Naive thymus-derived CD8-positive, alpha-beta T cell (primary cell): ENCODE results near the gene AFAP1. TPM values are rescaled to one million over a fixed set of nuclear protein-coding genes. Genes with fewer than 3 reads are reported as not detected.

ENCODE experiments used
- ATAC-seq, 2 donors: fragments of 150-1000 bp; cut with Tn5 transposase in 1 of 2; sonication (Bioruptor Pico), chemical (Tn5 transposase) in 1 of 2; 1 replicate in 1 of 2; 2 replicates in 1 of 2; pipeline ENCODE4 v1.10.0; 2021; ENCODE audit warnings: mild to moderate bottlenecking in 2 of 2, moderate library complexity in 2 of 2
- POLR2A ChIA-PET: fragments of 350-600 bp; sonication (Branson Sonifier 250); formaldehyde crosslinking; loops from one replicate; lab custom pipeline; 2021; ENCODE audit warnings: antibody characterized with exemption; lab: Charles Lee
- DNase-seq, 10 donors: peaks; one replicate each; pipeline versions ENCODE4 v3.0.0 to v3.0.0-alpha.2; 2020 to 2022
- H3K27ac Mint-ChIP-seq, 10 donors: one replicate each; pipeline ENCODE4 v1.8.0; 2020 to 2022; ENCODE audit warnings: mild to moderate bottlenecking in 10 of 10, mixed read lengths in 10 of 10, moderate library complexity in 4 of 10, inconsistent platforms in 1 of 10
- H3K27me3 Mint-ChIP-seq, 5 donors: one replicate each; pipeline ENCODE4 v1.8.0; 2021 to 2022; ENCODE audit warnings: mixed read lengths in 5 of 5
- H3K36me3 Mint-ChIP-seq, 3 donors: one replicate each; pipeline ENCODE4 v1.8.0; 2020 to 2022; ENCODE audit warnings: mixed read lengths in 3 of 3, mild to moderate bottlenecking in 2 of 3, inconsistent platforms in 1 of 3
- H3K4me1 Mint-ChIP-seq, 4 donors: one replicate each; pipeline ENCODE4 v1.8.0; 2021 to 2022; ENCODE audit warnings: mixed read lengths in 4 of 4
- H3K4me3 Mint-ChIP-seq, 10 donors: one replicate each; pipeline ENCODE4 v1.8.0; 2020 to 2022; ENCODE audit warnings: mild to moderate bottlenecking in 10 of 10, mixed read lengths in 10 of 10, moderate library complexity in 6 of 10, inconsistent platforms in 1 of 10
- H3K9me3 Mint-ChIP-seq, 9 donors: one replicate each; pipeline ENCODE4 v1.8.0; 2020 to 2022; ENCODE audit warnings: mixed read lengths in 9 of 9, mild to moderate bottlenecking in 3 of 9, inconsistent platforms in 1 of 9, moderate library complexity in 1 of 9
- polyA plus RNA-seq, 3 donors: library from polyadenylated mRNA; unstranded; fragments of 300-500 nt; fragmentation: Illumina TruSeq; gene quantifications; one replicate each; pipeline ENCODE4 v1.2.3, GENCODE V29; 2021
- total RNA-seq, 8 experiments: library from RNA in 2 of 8; stranded (reverse) in 2 of 8; gene quantifications; one replicate each; pipeline ENCODE4 v1.2.3 and lab custom pipeline; 2021 to 2026

AFAP1 gene
- total and polyA plus RNA-seq, 5 experiments from 2014 or later, result 0.90 to 7.6 (median 3.3) TPM

DNA sequence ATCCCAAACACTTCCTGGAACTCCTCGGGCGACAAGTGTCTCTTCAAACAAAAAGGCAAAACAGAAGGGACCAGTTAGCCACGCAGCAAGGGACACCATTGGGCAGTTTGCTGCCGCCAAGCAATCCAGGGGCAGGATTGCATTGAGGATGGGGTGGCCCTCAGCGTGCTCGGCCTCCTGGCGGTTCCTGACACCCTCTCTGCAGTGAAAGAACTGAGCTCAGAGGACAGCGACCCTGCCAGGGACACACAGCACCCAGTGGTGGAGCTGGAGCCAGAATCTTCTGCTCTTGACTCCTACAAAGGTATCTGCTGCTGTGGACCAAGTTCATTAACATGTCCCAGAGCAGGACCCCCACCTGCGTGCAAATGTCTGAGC, 27.4 kb upstream of the AFAP1 start:
- peaks cover 19 to 52% (median 41%) of the 10 kb centered on the region in 4 donors for H3K4me1 Mint-ChIP-seq
- no peak overlapping the region for H3K4me3 Mint-ChIP-seq
- peak in 1 of 10 donors; percentile 50 for DNase-seq
- H3K27ac Mint-ChIP-seq, result peak overlapping the region in 4 of 10 donors; percentile 8 to 75 (median 39)
- H3K36me3 Mint-ChIP-seq, result no peaks in the 10 kb centered on the region
- ATAC-seq, result no peak
- POLR2A ChIA-PET, result no interaction called here
- no peaks in the 10 kb centered on the region for H3K9me3 Mint-ChIP-seq
- peaks cover 0 to 2% (median 0%) of the 10 kb centered on the region in 5 donors for H3K27me3 Mint-ChIP-seq

DNA sequence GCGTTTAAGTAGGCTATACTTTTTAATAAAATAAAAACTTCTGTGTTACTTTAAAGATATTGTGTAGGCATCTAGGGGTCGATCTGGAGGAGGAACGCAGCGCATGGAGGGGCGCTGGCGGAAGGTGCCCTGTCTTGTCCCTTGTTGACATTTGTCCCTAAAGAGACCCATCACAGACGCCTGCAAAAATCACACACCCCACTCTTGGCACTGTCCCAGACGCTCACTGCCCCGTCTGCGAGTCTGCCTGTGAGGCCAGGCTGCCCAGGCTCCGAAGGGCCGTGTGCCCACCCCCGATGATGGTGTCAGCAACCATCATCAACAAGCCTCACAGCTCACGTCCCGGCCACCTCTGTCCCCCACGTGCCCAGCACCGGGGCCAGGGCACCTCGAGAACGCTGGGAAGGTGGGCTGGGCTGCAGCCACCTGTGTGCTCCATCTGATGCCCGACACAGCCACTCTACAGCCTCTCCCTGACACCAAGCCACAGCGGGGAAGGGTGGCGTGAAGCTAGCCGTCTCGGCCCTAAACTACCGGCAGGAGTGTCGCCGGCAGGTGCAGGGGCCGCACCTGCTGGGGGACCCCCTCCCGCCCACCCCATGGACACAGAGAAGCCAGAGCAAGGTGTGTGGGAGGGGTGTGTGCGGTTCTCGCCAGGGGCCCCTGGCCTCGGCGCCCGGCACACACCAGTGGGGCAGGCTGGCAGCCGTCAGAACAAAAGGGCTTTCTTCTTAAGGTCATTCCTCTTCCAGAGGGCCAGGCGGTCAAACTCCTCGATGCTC, 26.8 kb upstream of the AFAP1 start:
- H3K4me1 Mint-ChIP-seq, result peaks cover 19 to 50% (median 38%) of the 10 kb centered on the region in 4 donors
- H3K27me3 Mint-ChIP-seq, result peaks cover 0 to 2% (median 0%) of the 10 kb centered on the region in 5 donors
- no peaks in the 10 kb centered on the region for H3K9me3 Mint-ChIP-seq
- H3K27ac Mint-ChIP-seq, result peak overlapping the region in 2 of 10 donors; percentile 24 to 69
- POLR2A ChIA-PET, result no interaction called here
- ATAC-seq, result no peak
- H3K36me3 Mint-ChIP-seq, result no peaks in the 10 kb centered on the region
- DNase-seq, result peak in 1 of 10 donors; percentile 53
- no peak overlapping the region for H3K4me3 Mint-ChIP-seq

DNA sequence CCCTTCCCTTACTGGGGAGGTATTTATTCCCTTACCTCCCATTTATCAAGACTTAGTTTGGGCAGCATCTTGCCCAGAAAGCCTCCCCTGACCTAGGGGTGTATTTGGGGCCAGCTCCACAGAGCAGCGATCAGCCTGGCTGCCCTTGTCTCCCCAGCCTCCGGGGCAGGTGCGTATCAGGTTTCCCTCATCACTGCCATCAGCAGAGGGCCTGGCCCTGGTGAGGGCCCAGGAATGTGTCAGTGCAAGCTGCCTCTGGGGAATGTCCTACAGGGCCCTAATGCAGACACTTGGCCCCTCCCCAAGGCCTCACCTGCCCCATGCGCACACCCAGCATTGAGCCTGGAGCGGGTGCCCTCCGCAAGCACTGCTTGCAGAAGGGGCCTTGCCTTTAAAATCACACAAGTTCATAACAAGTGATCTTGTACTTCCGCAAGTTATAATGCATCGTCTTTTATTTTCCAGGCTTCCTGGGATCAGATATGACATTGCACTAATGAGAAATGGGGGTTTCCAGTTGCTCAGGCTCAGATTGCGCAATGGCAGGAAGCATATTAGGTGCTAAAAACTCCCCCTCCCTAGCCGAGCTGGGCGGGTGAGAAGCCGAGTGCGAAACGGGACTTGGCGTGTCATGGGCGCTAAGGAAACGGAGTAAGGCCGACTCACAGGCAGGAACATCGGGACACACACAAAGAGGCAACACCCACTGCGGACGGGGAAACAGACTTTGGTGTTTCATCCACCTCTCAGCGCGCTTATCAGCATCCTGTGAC, 25.4 kb upstream of the AFAP1 start:
- POLR2A ChIA-PET, result no interaction called here
- peak overlapping the region in 5 of 10 donors; percentile 64 to 90 (median 69) for H3K27ac Mint-ChIP-seq
- no peaks in the 10 kb centered on the region for H3K9me3 Mint-ChIP-seq
- DNase-seq, result peak in 1 of 10 donors; percentile 42
- H3K27me3 Mint-ChIP-seq, result peaks cover 0 to 2% (median 0%) of the 10 kb centered on the region in 5 donors
- H3K4me3 Mint-ChIP-seq, result peak overlapping the region in 2 of 10 donors; percentile 32 to 53
- H3K4me1 Mint-ChIP-seq, result peaks cover 21 to 49% (median 36%) of the 10 kb centered on the region in 4 donors
- no peaks in the 10 kb centered on the region for H3K36me3 Mint-ChIP-seq
- peak in 1 of 2 donors; percentile 17 for ATAC-seq

DNA sequence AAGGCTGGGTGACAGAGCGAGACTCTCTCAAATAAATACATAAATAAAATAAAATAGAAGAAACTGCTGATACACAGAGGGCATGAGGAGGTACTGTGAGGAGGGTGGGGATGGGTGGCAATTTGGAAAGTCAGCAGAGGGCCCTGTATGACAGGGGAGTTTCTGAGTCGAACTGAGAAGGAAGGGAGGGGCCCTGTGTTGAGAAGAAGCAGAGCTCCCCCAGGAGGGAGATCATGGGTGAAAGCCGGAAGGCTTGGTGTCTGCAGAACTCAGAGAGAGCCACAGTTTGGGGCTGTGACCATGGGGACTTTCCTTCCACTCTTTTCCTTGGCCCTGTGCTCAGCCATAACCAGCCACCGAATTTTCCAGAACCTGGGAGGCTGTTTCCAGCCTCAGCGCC, 24.8 kb upstream of the AFAP1 start:
- POLR2A ChIA-PET, result no interaction called here
- Mint-ChIP-seq H3K27me3 (peaks cover 0 to 2% (median 0%) of the 10 kb centered on the region in 5 donors), H3K9me3 (no peaks in the 10 kb centered on the region), H3K4me3 (no peak overlapping the region), H3K27ac (peak overlapping the region in 2 of 10 donors; percentile 56 to 88), H3K36me3 (no peaks in the 10 kb centered on the region), H3K4me1 (peaks cover 15 to 43% (median 30%) of the 10 kb centered on the region in 4 donors)
- peak in 1 of 2 donors; percentile 30 for ATAC-seq
- DNase-seq, result peak in 1 of 10 donors; percentile 28

DNA sequence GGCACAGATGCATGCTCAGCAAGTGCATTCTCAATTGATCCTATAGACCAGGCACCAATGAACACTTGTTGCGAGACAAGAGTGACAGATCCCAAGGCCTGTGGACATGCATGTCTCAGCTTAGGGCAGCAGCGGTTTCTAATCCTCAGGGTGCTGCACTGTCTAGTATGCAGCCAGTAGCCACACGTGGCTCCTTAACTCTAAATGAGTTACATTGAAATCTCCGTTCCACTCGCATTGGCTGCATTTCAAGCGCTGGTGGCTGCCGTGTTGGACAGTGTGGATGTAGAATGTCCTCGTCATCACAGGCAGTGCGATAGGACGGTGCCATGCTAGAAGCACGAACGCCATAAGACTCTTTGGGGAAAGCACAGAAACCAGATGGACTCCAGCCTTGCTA, 24.0 kb upstream of the AFAP1 start:
- Mint-ChIP-seq H3K4me1 (peaks cover 17 to 40% (median 27%) of the 10 kb centered on the region in 4 donors), H3K27me3 (peaks cover 0 to 4% (median 0%) of the 10 kb centered on the region in 5 donors), H3K27ac (peak overlapping the region in 1 of 10 donors; percentile 10), H3K4me3 (peak overlapping the region in 1 of 10 donors; percentile 45), H3K36me3 (no peaks in the 10 kb centered on the region), H3K9me3 (no peaks in the 10 kb centered on the region)
- ATAC-seq (no peak), DNase-seq (no peak)
- POLR2A ChIA-PET, result no interaction called here

DNA sequence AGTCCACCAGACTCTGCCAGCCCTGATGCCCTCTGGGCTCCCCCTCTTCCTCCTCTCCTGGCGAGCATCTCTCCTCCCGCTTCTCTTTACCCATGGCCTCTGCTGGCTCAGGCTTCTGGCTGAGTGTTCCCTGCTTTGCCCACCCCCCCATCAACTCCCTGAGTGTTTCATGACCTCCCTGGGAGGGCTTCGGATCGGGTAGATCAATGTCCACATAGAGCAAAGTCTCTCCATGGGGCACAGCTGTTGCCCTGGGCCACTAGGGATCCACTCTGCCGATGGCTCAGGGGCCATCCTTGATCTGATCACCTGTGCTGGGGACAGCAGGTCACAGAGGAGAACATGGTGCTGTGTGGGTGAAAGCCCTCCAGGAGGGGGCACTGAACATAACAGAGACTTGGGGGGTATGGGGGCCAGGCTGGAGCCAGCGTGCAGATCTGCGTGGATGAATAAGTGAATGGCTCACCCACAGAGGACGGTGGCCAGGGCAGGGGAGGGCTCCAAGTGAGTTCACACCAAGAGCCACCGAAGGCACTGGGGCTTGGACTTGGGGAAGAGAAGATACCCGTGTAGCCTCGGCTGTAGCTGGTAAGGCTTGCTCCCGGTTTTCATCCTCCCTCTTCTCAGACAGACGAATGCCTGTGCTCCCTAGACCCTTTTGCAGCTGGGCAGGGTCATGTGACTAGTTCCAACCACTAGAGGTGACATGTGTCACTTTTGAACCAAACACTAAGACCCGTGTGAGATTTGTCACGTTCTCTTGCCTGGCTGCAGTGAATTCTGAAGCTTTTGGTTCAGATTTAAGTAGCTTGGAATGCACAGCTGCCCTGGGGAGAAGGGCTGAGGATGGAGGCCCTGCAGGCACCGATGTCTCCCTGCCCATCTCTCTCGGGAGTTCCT, 23.2 kb upstream of the AFAP1 start:
- peak overlapping the region in 3 of 10 donors; percentile 25 to 64 (median 37) for H3K4me3 Mint-ChIP-seq
- H3K4me1 Mint-ChIP-seq, result peaks cover 14 to 34% (median 21%) of the 10 kb centered on the region in 4 donors
- no peak for ATAC-seq
- H3K27ac Mint-ChIP-seq, result peak overlapping the region in 5 of 10 donors; percentile 41 to 80 (median 66)
- H3K36me3 Mint-ChIP-seq, result no peaks in the 10 kb centered on the region
- DNase-seq, result no peak
- no peaks in the 10 kb centered on the region for H3K9me3 Mint-ChIP-seq
- POLR2A ChIA-PET, result interaction anchor here (0.6 kb wide), 1 partner anchor 894 kb away, joined by 4 read pairs; no protein-coding TSS in a partner anchor
- H3K27me3 Mint-ChIP-seq, result peaks cover 0 to 4% (median 0%) of the 10 kb centered on the region in 5 donors

DNA sequence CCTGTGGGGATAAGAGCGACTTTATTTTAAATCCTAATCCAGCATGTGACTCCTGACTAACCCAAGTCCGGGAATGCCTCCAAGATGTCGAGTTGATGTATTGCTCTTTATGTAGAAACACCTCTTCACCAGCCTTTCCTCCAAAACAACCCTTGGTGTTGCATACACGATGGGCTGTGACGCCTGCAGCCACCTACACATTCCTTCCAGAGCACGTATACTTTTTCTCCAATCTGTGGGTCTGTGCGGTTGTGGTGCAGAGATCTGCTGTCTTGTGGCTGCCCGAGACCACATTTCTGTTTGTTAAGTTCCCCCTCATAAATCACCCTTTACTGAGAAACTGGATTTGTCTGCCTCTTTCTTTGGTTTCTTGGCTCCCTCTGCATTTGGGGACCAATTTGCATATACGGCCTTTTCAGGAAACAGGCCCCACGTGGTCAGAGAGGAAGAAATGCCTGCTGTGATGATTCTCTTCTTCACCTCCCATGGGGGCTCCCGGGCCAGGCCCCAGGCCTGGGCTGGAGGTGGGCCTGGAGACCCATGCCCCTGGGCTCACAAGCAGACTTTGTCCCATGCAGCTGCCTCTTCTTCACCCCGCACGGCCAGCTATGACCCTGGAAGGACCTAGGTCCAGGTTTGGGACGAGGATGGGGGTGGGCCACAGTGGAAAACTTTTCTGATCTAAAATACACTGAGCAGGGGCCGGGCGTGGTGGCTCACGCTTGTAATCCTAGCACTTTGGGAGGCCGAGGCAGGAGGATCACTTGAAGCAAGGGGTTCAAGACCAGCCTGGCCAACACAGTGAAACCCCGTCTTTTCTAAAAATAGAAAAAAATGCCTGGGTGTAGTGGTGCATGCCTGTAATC, 21.4 kb upstream of the AFAP1 start:
- no peaks in the 10 kb centered on the region for H3K36me3 Mint-ChIP-seq

DNA sequence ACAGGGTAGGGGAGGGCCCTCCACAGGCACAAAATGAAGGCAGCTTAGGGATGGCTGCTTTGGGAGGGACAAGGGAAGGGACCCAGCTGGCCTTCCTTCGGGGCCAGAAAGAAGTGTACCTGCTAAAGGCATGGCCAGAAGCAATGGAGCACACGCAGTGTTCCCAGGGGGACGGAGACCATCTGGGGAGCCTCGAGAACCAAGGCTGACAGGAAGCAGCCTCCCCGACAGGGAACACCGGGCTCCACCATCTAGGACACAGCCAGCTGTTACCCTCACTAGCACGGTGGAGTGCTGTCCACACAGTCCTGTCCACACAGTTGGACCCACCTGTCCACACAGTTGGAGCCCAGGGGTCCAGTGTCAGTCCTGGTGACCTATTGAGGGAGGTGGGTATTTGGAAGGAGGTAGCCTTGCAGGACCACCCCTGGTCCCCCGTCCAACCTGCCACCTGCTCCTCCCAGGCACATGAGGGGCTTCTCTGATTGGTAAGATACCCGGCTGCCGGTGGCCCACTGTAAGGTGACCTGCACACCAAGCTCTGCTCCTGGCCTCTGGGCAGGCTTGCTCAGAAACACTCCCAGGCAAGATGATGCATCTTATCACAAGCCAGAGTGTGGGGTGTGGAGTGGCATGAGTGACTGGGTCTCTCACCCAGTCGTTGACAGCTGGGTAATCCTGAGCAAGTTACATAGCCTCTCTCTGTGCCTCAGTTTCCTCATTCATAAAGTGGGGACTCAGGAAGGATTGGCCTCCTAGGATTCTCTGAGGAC, 20.5 kb upstream of the AFAP1 start:
- H3K36me3 Mint-ChIP-seq, result no peaks in the 10 kb centered on the region
- POLR2A ChIA-PET, result no interaction called here
- peaks cover 0 to 7% (median 0%) of the 10 kb centered on the region in 5 donors for H3K27me3 Mint-ChIP-seq
- DNase-seq, result no peak
- H3K4me3 Mint-ChIP-seq, result peak overlapping the region in 6 of 10 donors; percentile 49 to 68 (median 60)
- no peaks in the 10 kb centered on the region for H3K9me3 Mint-ChIP-seq
- peak in 1 of 2 donors; percentile 17 for ATAC-seq
- peaks cover 13 to 29% (median 15%) of the 10 kb centered on the region in 4 donors for H3K4me1 Mint-ChIP-seq
- H3K27ac Mint-ChIP-seq, result peak overlapping the region in 7 of 10 donors; percentile 0 to 84 (median 34)

More for the DNA sequence above, 21.4 kb upstream of the AFAP1 start:
- DNase-seq (peak in 5 of 10 donors; percentile 21 to 61 (median 57)), ATAC-seq (peak; percentile 64 to 88)
- POLR2A ChIA-PET, result no interaction called here
- peaks cover 14 to 32% (median 19%) of the 10 kb centered on the region in 4 donors for H3K4me1 Mint-ChIP-seq
- H3K27me3 Mint-ChIP-seq, result peaks cover 0 to 7% (median 0%) of the 10 kb centered on the region in 5 donors
- no peaks in the 10 kb centered on the region for H3K9me3 Mint-ChIP-seq
- H3K4me3 Mint-ChIP-seq, result peak overlapping the region in 9 of 10 donors; percentile 11 to 68 (median 55)
- peak overlapping the region in 9 of 10 donors; percentile 0 to 84 (median 40) for H3K27ac Mint-ChIP-seq

DNA sequence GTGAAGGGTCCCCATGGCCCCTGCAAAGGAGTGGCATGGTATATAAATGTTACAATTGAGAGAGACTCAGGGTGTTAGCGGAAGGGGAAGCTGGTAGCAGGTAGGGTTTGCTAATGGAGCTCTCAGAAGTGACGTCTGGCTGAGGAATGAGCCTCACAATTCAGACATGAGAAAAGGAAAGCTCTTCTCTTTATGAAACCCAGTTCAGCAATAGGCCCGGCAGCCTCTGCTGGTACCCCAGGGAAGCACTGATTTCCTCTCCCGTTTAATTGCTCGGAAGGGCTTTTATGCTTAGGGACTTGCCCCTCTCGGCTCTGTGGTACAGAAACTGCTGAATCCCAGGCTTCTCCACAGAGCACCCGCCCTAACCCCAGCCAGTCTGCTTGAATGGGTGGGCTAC, 19.4 kb upstream of the AFAP1 start:
- POLR2A ChIA-PET, result no interaction called here
- Mint-ChIP-seq H3K27ac (peak overlapping the region in 2 of 10 donors; percentile 24 to 42), H3K4me1 (peaks cover 13 to 21% (median 14%) of the 10 kb centered on the region in 4 donors), H3K36me3 (no peaks in the 10 kb centered on the region), H3K9me3 (no peaks in the 10 kb centered on the region), H3K27me3 (peaks cover 0 to 7% (median 0%) of the 10 kb centered on the region in 5 donors), H3K4me3 (no peak overlapping the region)
- ATAC-seq, result no peak
- no peak for DNase-seq

DNA sequence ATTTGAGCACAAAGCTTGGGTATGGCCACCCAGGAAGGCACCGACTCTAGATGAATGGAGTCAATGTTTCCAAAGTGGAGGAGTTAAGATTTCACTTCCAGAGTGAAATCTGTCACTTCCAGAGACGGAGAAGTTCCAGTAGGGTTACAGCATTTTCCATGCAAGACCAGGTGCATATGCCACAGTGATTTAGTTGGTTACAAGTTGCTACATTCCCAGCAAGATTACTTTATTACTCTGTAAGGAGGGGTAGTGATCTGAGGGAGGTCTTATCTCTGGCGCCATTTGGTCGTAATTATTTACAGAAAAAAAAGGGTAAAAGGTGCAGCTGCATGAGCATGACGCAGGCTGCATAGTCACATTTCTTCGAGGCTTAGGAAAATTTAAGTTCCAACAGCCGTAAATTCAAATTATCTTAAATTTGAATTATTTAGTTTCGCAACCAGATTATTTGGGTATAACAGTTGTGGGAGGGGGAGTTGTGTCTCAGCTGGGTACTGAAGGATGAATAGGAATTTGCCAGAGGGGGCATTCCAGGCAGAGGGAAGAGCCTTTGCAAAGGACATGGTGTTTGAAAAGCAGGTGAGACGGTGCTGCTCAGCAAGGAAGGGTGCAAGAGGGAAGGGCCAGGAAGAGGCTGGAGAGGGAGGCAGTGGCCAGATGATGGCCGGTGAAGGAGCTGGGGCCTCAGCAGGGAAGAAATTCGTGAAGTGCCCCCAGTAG, 17.4 kb upstream of the AFAP1 start:
- Mint-ChIP-seq H3K27me3 (peaks cover 0 to 6% (median 0%) of the 10 kb centered on the region in 5 donors), H3K4me1 (peaks cover 7 to 17% (median 11%) of the 10 kb centered on the region in 4 donors), H3K4me3 (no peak overlapping the region), H3K9me3 (peaks cover 0 to 9% (median 3%) of the 10 kb centered on the region in 9 donors), H3K27ac (peak overlapping the region in 1 of 10 donors; percentile 60), H3K36me3 (peaks cover 0 to 8% (median 0%) of the 10 kb centered on the region in 3 donors)
- DNase-seq (no peak), ATAC-seq (no peak)
- POLR2A ChIA-PET, result no interaction called here
